Measurements from ENCODE around the gene HEY2.
A peak's percentile ranks its signal among the peaks of the same experiment; 100 is the strongest.
"Not testable (repeated sequence)": the region's sequence is repeated elsewhere in the genome, so short reads cannot be mapped to it uniquely, and the experiment has no call there.

HEY2 gene

GRCh38 chr6:125773387-125774341, 24.2 kb downstream of the HEY2 start:
- no peak for DNase-seq

- not testable (repeated sequence) for DNase-seq
Observed at GRCh38 chr6:125776107-125776826, 26.8 kb downstream of the HEY2 start.

- peak; percentile 96 for DNase-seq
Observed at GRCh38 chr6:125779924-125780539, 30.6 kb downstream of the HEY2 start.

DNA sequence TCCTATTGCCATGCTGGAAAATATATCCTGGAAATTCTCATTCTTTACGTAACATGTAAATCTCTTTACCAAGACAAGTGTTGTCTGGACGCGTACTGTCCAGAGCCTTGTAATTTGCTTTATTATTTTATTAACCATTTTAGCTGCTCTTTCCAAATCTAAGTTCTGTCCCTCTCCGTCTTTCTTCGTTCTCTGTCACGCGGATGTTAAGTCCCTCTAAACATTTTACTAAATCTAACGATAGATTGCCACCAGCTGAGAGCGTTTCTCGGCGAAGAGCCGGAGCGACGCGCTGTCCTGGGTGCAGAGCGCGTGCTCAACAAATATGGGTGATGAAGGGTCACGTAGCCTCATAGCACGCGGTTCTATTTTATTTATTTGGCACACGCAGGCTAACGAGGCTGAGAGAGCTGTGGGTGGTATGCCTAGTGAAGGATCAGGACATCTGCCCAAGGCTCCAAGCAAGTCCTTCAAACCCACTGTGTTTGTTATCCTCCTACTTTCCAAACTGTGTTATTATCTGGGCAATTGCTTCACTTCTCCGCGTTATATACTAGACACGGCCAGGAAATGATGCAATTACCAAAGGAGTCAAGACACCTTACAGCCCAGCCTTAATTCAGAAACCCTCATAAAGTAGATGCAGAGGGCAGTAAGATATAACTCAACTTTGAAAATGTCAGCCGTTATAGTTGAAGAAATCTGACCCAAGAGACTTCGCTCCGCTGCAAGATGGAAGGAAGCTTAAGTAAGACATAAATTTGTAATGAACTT, 31.3 kb downstream of the HEY2 start:
- DNase-seq, result peak; percentile 43

DNA sequence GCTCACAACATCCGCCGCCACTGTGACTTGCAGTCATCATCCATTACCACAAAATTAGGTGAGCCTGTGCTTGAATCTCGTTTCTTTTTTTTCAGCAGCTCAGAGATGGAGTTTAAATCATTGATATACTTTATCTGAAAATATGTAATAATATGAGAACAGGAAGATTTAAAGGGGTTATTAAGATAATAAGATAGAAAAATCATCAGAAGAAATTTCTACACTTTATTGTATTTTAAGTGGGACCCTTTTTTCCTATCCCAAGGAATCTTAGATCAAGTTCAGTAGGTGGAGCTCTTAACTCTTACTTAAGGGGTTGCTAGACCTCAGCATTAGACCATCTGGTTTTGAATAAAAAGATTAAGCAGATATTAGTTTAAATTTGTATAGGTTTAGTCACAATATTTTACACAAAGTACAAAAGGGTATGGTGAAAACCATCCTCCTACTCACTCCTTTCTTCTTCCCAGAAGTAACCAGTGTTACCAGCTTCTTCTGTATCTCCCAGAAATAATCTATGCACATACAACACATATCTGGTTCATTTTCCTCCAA, 32.0 kb downstream of the HEY2 start:
- peak; percentile 23 for DNase-seq

- DNase-seq, result no peak
Observed at GRCh38 chr6:125784365-125784764, 34.9 kb downstream of the HEY2 start.

GRCh38 chr6:125787791-125788190, 38.4 kb downstream of the HEY2 start:
- DNase-seq, result no peak

GRCh38 chr6:125789167-125789566, 39.7 kb downstream of the HEY2 start:
- DNase-seq, result no peak

DNA sequence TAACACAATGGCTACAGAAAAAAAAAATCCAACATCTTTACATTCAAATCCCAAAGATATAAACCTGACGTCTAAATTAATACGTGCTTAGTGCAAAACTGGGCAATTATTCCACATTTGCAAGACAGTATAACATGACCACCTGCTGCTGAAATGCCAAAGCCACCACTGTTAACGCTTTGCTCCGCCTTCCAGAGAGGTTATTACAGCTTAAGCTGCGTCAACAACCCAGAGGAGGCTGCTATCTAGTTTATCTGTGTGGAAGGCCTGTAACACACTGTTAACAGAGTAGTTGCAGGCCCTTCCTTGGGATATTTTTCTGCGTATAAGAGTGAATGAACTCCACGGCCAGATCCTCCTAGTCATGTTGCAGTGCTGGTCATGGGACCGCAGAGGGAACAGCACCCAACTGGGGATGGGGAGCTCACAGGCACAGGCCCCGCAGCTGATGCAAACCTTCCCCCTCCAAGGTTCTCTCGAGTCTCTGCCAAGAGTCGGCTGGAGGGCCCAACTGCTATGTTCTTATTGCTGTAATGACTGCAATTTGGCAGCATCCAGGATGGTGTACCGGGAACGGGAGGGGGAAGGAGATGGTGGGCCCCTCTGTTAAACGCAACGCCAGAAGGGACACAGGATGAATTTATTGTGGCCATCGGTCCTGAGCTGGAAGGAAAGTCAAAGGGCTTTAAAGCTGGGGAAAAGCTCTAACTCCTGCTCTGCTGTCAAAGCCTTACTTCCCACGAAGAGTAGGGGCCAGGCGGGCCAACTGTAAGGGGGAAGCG, 40.3 kb downstream of the HEY2 start:
- peak; percentile 44 for DNase-seq

DNA sequence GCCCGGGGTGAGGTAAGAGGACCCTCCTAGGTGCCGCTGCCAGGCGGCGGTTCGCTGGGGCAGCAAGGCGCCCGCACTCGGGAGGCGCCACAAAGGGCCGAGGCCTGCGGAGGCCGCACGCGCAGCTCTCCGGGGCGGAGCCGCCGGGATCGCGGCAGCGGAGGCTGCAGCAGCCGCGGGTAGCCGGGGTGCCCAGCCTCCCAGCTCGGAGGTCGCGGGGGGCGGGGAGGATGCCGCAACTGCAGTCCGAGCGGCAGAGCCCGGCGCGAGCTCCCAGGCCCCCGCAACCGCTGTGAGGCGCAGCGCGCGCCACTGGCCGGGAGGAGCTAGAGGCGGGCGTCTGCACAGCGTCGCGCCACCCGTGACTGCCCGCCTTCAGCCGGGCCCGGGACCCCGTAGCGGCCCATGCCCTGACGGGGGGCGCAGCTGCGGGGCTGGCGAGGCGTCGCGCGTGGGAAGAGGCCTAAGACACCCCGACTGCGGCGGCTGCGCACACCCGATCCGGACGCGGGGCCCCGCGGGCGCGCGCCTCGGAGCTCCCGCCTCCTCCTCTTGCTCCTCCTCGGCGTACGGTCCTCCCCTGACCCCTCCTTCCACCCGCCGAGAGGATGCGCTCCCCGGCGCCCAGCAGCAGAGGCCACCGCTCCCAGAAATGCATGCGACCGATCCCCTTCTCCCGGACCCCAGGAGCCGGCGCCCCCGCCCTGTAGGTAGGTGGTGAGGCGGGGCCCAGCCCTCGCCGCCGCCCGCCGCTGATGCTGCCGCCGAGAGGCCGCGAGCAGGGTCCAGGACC, 41.1 kb downstream of the HEY2 start, which contains the start of gene NCOA7:
Gene NCOA7, plus strand, starts transcription at position 603 of the 793 bp plus-strand sequence. CDS start 24,395 bp downstream, outside the sequence.
- DNase-seq, result peak; percentile 20

GRCh38 chr6:125791151-125791819, 41.9 kb downstream of the HEY2 start:
- peak; percentile 17 for DNase-seq

- DNase-seq, result no peak
Observed at GRCh38 chr6:125791820-125792165, 42.4 kb downstream of the HEY2 start.

GRCh38 chr6:125792172-125792571, 42.7 kb downstream of the HEY2 start:
- DNase-seq, result no peak

DNA sequence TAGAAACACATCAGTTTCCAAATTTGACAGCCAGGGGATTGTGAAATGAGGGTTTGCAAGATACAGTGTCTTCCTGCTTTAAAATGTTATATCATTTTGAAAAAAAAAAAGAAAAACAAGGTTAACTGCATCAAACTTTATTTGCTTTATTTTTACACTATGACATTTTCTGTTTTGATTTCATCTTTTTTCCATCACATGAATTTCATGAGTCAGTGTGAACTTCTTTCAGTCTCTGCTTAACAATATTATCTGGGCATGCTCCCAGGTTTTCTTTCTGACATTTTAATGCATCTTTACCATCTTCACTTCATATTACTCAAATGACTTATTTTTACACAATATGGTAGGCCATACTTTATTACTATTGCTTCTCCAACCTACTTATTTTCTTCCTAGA, 43.2 kb downstream of the HEY2 start:
- DNase-seq, result no peak

DNA sequence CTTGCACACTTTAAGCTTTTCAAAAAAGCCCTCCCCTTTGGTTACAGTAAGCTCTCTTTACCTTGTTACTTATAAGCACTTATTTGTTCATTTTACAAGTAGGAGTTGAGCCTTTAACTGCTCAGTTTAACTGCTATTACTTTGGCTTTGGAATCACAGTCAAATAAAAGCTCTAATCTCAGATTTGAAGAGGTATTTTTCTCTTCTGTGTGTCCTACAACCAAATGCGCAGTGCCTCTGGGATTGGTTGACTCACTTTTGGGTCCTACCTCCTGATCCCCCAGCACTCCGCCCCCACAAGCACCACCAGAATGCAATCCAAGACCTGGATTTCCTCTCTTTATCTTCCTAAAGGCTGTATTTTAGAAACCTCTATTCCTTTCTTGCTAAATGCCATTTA, 43.8 kb downstream of the HEY2 start:
- no peak for DNase-seq

DNA sequence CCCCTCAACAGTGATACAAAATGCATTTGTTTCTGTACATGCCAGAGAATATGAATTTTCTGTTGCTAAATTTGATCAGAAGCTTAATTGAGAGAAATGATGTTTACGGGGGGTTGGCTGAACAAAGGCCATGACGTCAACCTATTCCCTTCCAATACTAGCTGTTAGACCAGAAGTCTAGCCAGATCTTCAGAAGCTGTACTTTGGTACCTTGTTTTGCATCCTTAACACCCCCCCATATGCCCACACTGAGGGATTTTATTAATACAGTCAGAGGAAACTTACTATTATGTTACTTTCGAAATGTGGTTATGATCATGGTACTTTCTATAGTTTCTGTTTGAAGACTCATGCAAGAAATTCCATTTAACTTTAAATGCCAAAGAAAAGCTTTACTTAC, 44.4 kb downstream of the HEY2 start:
- no peak for DNase-seq

- DNase-seq, result no peak
Observed at GRCh38 chr6:125794342-125795137, 45.1 kb downstream of the HEY2 start.

DNA sequence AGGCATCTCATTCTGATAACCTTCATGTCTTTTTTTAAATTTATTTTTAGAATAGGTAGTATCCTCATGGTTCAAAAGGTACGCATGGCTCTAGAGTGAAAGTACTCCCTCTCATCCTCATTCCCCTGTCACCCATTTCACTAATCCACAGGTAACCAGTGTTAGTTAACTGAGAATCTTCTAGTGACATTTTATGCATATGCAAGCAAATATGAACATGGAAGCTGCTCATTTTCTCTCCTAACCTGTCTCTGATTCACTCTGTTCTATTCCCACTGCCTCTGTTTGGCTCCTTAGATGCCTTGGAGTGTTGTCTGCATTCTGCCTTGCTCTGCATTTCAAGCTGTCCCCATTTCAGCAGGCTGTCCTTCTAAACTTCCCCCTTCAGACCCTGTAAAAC, 45.9 kb downstream of the HEY2 start:
- no peak for DNase-seq
